LNCaP clone FGC (cell line): ENCODE measurements around the gene RRP15.

Source experiments
- DNase-seq: peaks from one replicate; pipeline ENCODE4 v3.0.0-alpha.2; 2011; ENCODE audit warnings: low read depth
- H3K4me3 ChIP-seq: 2 replicates; pipeline ENCODE4 v1.5.1; 2011; ENCODE audit warnings: mild to moderate bottlenecking, low read depth, low read length, control low read depth
- CTCF ChIP-seq: IDR thresholded peaks from 2 replicates; pipeline ENCODE4 v1.5.1; 2012; ENCODE audit warnings: mild to moderate bottlenecking; ENCODE audit not compliant: control insufficient read depth, insufficient read depth; ENCODE audit errors: extremely low read depth

The RRP15 gene

GRCh38 chr1:218376722-218377121 lies 91.6 kb downstream of the RRP15 start:
- no peak for DNase-seq
- no peak for TF ChIP-seq CTCF
- H3K4me3 ChIP-seq, result no peak overlapping the region

- TF ChIP-seq CTCF, result no peak
- H3K4me3 ChIP-seq, result no peak overlapping the region
- no peak for DNase-seq
Observed at GRCh38 chr1:218377143-218377660, 92.1 kb downstream of the RRP15 start.

GRCh38 chr1:218380125-218380977 lies 95.3 kb downstream of the RRP15 start:
- DNase-seq, result peak; percentile 78
- H3K4me3 ChIP-seq, result no peak overlapping the region
- no peak for TF ChIP-seq CTCF

- no peak for TF ChIP-seq CTCF
- DNase-seq, result no peak
- H3K4me3 ChIP-seq, result no peak overlapping the region
Observed at GRCh38 chr1:218382261-218382660, 97.2 kb downstream of the RRP15 start.

GRCh38 chr1:218383051-218383450 lies 98.0 kb downstream of the RRP15 start:
- no peak overlapping the region for H3K4me3 ChIP-seq
- no peak for TF ChIP-seq CTCF
- DNase-seq, result no peak

GRCh38 chr1:218383681-218384080 lies 98.6 kb downstream of the RRP15 start:
- DNase-seq, result no peak
- H3K4me3 ChIP-seq, result no peak overlapping the region
- TF ChIP-seq CTCF, result no peak
